Natural killer cell (primary cell): Measurements from ENCODE around the gene ZRANB1. TPM values are rescaled to one million over a fixed set of nuclear protein-coding genes. Genes with fewer than 3 reads are reported as not detected.

Experiments used
- ATAC-seq, 3 donors: fragments of 150-1000 bp in 2 of 3; fragments of 200-7000 bp in 1 of 3; cut with Tn5 transposase; 1 replicate in 1 of 3; 2 replicates in 2 of 3; pipeline ENCODE4 v1.10.0; 2021; ENCODE audit warnings: mild to moderate bottlenecking in 2 of 3, moderate library complexity in 2 of 3
- DNase-seq, 2 donors: peaks; one replicate each; pipeline versions ENCODE4 v3.0.0 to v3.0.0-alpha.2; 2013 to 2021; ENCODE audit warnings: mixed read lengths in 1 of 2
- H3K27ac ChIP-seq: one replicate; pipeline ENCODE4 v1.5.1; 2013; ENCODE audit warnings: mild to moderate bottlenecking, low read length
- H3K27me3 ChIP-seq: one replicate; pipeline ENCODE4 v1.6.1; 2013; ENCODE audit warnings: low read length; ENCODE audit not compliant: control insufficient read depth, insufficient read depth
- H3K36me3 ChIP-seq: one replicate; pipeline ENCODE4 v1.6.1; 2013; ENCODE audit warnings: low read length; ENCODE audit not compliant: control insufficient read depth, insufficient read depth
- H3K4me1 ChIP-seq: one replicate; pipeline ENCODE4 v1.6.1; 2013; ENCODE audit warnings: low read length; ENCODE audit not compliant: control insufficient read depth, insufficient read depth
- H3K4me3 ChIP-seq: one replicate; pipeline ENCODE4 v1.5.1; 2013; ENCODE audit warnings: low read length
- H3K9me3 ChIP-seq: one replicate; pipeline ENCODE4 v1.6.1; 2013; ENCODE audit warnings: low read length; ENCODE audit not compliant: control insufficient read depth, insufficient read depth
- H3K27ac Mint-ChIP-seq, 2 donors: one replicate each; pipeline ENCODE4 v1.8.0; 2022; ENCODE audit warnings: mild to moderate bottlenecking in 2 of 2, mixed read lengths in 2 of 2, moderate library complexity in 1 of 2
- H3K27me3 Mint-ChIP-seq, 2 donors: one replicate each; pipeline ENCODE4 v1.8.0; 2022; ENCODE audit warnings: low read depth in 2 of 2, mixed read lengths in 2 of 2
- H3K36me3 Mint-ChIP-seq: one replicate; pipeline ENCODE4 v1.8.0; 2022; ENCODE audit warnings: mixed read lengths
- H3K4me1 Mint-ChIP-seq, 2 donors: one replicate each; pipeline ENCODE4 v1.8.0; 2022; ENCODE audit warnings: mixed read lengths in 2 of 2
- H3K4me3 Mint-ChIP-seq: one replicate; pipeline ENCODE4 v1.8.0; 2022; ENCODE audit warnings: mild to moderate bottlenecking, moderate library complexity, mixed read lengths
- H3K9me3 Mint-ChIP-seq, 2 donors: one replicate each; pipeline ENCODE4 v1.8.0; 2022; ENCODE audit warnings: mixed read lengths in 2 of 2
- WGBS: methylation state at CpG from one replicate; pipeline ENCODE4 v1.1.7; 2013; ENCODE audit warnings: missing lambda C conversion rate; ENCODE audit not compliant: insufficient coverage; 5-methylcytosine and 5-hydroxymethylcytosine counted together
- intact Hi-C: fragments of 100-400 bp; cut with micrococcal nuclease; formaldehyde crosslinking; loops from one replicate; pipeline ENCODE4 v1.14.2; 2022
- total RNA-seq, 4 donors: library from RNA; stranded (reverse); fragments of 120-200 nt in 1 of 4; gene quantifications; one replicate each; pipeline versions ENCODE4 v1.2.3 to v1.2.4, GENCODE V29; 2013 to 2022
- TF ChIP-seq, protein P1 (sequence below): fragments of 200-600 bp; IDR thresholded peaks from one replicate; pipeline ENCODE4 v1.8.0; 2022; ENCODE audit warnings: antibody characterized with exemption

Gene ZRANB1
- total RNA-seq, 3 donors from 2014 or later (not counting 1 experiment from before 2014, with no cell fraction given): 18.0 to 20.5 (median 18.8) TPM

DNA sequence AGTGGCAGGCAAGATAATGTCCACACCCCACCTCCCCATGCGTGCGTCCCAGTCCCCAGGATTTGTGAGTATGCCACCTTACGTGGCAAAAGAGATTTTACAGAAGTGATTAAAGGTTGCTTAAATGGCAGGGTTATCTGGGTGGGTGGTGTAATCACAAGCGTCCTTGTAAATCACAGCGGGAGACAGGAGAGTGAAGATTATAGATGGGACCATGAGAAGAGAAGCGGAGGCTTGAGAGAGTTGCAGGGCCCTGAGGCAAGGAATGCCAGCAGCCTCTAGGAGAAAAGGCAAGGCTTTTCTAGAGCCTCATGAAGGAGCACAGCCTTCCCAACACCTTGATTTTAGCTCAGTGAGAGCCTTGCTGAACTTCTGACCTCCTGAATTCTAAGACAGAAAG, 10.2 kb downstream of the ZRANB1 start:
- no peak for DNase-seq
- intact Hi-C loops: no loop called here
- Histone ChIP-seq H3K27me3 (no peaks in the 10 kb centered on the region), H3K9me3 (no peaks in the 10 kb centered on the region), H3K27ac (no peak overlapping the region), H3K4me3 (no peak overlapping the region), H3K4me1 (no peaks in the 10 kb centered on the region), H3K36me3 (no peaks in the 10 kb centered on the region)
- H3K27me3 Mint-ChIP-seq: no peaks in the 10 kb centered on the region
- H3K36me3 Mint-ChIP-seq: no peaks in the 10 kb centered on the region
- WGBS: over 99% methylated on average over 4 of the region's 6 CpGs
- no peak for ATAC-seq
- no peak overlapping the region for H3K4me3 Mint-ChIP-seq
- H3K9me3 Mint-ChIP-seq: no peaks in the 10 kb centered on the region
- H3K27ac Mint-ChIP-seq: no peak overlapping the region
- TF ChIP-seq, protein P1, sequence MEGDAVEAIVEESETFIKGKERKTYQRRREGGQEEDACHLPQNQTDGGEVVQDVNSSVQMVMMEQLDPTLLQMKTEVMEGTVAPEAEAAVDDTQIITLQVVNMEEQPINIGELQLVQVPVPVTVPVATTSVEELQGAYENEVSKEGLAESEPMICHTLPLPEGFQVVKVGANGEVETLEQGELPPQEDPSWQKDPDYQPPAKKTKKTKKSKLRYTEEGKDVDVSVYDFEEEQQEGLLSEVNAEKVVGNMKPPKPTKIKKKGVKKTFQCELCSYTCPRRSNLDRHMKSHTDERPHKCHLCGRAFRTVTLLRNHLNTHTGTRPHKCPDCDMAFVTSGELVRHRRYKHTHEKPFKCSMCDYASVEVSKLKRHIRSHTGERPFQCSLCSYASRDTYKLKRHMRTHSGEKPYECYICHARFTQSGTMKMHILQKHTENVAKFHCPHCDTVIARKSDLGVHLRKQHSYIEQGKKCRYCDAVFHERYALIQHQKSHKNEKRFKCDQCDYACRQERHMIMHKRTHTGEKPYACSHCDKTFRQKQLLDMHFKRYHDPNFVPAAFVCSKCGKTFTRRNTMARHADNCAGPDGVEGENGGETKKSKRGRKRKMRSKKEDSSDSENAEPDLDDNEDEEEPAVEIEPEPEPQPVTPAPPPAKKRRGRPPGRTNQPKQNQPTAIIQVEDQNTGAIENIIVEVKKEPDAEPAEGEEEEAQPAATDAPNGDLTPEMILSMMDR: no peak
- H3K4me1 Mint-ChIP-seq: peaks cover 31 to 42% of the 10 kb centered on the region in 2 donors

DNA sequence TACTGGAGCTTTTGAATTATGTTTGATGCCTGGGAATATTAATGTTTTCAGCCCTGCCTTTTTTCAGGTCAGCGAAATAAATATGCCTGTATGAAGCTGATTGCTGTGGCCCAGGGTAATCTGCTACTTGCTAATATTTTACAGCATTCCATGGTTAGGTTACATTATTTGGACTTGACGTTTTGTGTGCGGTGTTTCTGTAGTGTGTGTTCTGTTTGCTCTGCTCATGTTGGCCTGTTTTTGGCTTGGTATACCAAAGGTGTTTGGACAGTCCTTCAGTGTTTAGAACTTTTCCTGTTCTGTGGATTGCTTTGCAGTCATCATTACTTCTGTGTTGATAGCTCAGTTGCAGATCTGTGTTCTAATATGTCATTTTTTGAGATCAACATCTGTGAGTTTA, 11.5 kb downstream of the ZRANB1 start:
- no peaks in the 10 kb centered on the region for H3K27me3 Mint-ChIP-seq
- 98% methylated on average over 3 of the region's 3 CpGs for WGBS
- peak overlapping the region in 1 of 2 donors; percentile 3 for H3K27ac Mint-ChIP-seq
- Histone ChIP-seq H3K27ac (no peak overlapping the region), H3K4me1 (no peaks in the 10 kb centered on the region), H3K9me3 (no peaks in the 10 kb centered on the region), H3K27me3 (no peaks in the 10 kb centered on the region), H3K4me3 (no peak overlapping the region), H3K36me3 (no peaks in the 10 kb centered on the region)
- TF ChIP-seq, protein P1: no peak
- intact Hi-C loops: no loop called here
- H3K4me3 Mint-ChIP-seq: no peak overlapping the region
- no peaks in the 10 kb centered on the region for H3K36me3 Mint-ChIP-seq
- H3K4me1 Mint-ChIP-seq: peaks cover 30 to 38% of the 10 kb centered on the region in 2 donors
- ATAC-seq: no peak
- no peaks in the 10 kb centered on the region for H3K9me3 Mint-ChIP-seq
- DNase-seq: no peak

DNA sequence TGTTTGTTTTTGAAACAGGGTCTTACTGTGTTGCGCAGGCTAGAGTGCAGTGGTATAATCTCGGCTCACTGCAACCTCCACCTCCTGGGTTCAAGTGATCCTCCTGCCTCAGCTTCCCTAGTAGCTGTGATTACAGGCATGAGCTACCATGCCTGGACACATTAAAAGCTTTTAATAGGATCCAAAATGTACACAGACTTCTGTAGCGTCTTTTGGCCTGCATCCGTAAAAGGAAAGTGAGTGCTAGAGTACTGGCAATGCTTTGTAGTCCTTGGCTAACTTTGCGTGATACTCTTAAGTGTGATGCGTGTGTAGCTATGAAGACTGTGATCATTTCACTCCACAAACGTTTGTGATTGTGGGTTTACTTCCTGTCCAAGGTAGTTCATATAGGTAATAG, 13.3 kb downstream of the ZRANB1 start:
- Mint-ChIP-seq H3K36me3 (no peaks in the 10 kb centered on the region), H3K4me1 (peaks cover 30 to 44% of the 10 kb centered on the region in 2 donors), H3K4me3 (no peak overlapping the region), H3K27ac (no peak overlapping the region), H3K27me3 (no peaks in the 10 kb centered on the region), H3K9me3 (no peaks in the 10 kb centered on the region)
- no peak overlapping the region for H3K4me3 ChIP-seq
- TF ChIP-seq, protein P1: no peak
- WGBS: 78% methylated on average over 7 of the region's 7 CpGs
- intact Hi-C loops: no loop called here
- no peak overlapping the region for H3K27ac ChIP-seq
- DNase-seq (no peak), ATAC-seq (no peak)
- no peaks in the 10 kb centered on the region for H3K4me1 ChIP-seq
- no peaks in the 10 kb centered on the region for H3K27me3 ChIP-seq
- H3K9me3 ChIP-seq: no peaks in the 10 kb centered on the region
- no peaks in the 10 kb centered on the region for H3K36me3 ChIP-seq

DNA sequence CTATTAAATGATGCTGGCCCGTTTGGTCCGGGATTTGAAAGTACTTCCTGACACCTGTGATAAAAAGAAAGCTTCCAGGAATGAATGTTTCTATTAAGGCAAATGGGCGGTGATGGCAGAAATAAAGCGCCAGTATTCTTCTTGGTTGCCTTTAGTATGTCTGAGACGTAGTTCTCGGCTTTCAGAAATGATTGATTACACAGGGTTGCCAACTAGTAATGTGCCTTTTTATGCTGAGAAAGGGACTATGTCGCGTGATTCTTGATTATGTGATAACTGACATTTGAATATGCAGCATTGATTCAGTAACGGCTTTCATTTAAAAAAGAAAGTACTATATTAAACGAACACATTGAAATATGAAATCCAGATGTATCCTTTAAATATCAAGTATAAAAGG, 13.9 kb downstream of the ZRANB1 start:
- Mint-ChIP-seq H3K27ac (no peak overlapping the region), H3K4me1 (peaks cover 30 to 44% of the 10 kb centered on the region in 2 donors), H3K4me3 (no peak overlapping the region), H3K27me3 (no peaks in the 10 kb centered on the region), H3K9me3 (no peaks in the 10 kb centered on the region), H3K36me3 (no peaks in the 10 kb centered on the region)
- Histone ChIP-seq H3K9me3 (no peaks in the 10 kb centered on the region), H3K27me3 (no peaks in the 10 kb centered on the region), H3K4me3 (no peak overlapping the region), H3K36me3 (no peaks in the 10 kb centered on the region), H3K4me1 (no peaks in the 10 kb centered on the region), H3K27ac (no peak overlapping the region)
- DNase-seq (no peak), ATAC-seq (no peak)
- WGBS: over 99% methylated on average over 9 of the region's 10 CpGs
- TF ChIP-seq, protein P1: no peak
- intact Hi-C loops: no loop called here
